Chondrocyte (in vitro differentiated cells): ENCODE data around the gene CD47. TPM values are rescaled to one million over a fixed set of nuclear protein-coding genes. Genes with fewer than 3 reads are reported as not detected.
A peak's percentile ranks its signal among the peaks of the same experiment; 100 is the strongest.

Source experiments
- DNase-seq: peaks from one replicate; pipeline ENCODE4 v3.0.0; 2021; ENCODE audit warnings: mixed read lengths, low spot score
- H3K27ac Mint-ChIP-seq: one replicate; pipeline ENCODE4 v1.8.0; 2021; ENCODE audit warnings: mild to moderate bottlenecking, moderate library complexity, mixed read lengths; ENCODE audit not compliant: unreplicated experiment
- H3K27me3 Mint-ChIP-seq: 2 replicates; pipeline ENCODE4 v1.8.0; 2021; ENCODE audit warnings: low read depth, mixed read lengths
- H3K36me3 Mint-ChIP-seq: 2 replicates; pipeline ENCODE4 v1.8.0; 2021; ENCODE audit warnings: low read depth, mixed read lengths
- H3K4me1 Mint-ChIP-seq: 2 replicates; pipeline ENCODE4 v1.8.0; 2021; ENCODE audit warnings: low read depth, mild to moderate bottlenecking, mixed read lengths
- H3K4me3 Mint-ChIP-seq: one replicate; pipeline ENCODE4 v1.8.0; 2021; ENCODE audit warnings: mild to moderate bottlenecking, moderate library complexity, mixed read lengths; ENCODE audit not compliant: unreplicated experiment
- H3K9me3 Mint-ChIP-seq: 2 replicates; pipeline ENCODE4 v1.8.0; 2021; ENCODE audit warnings: low read depth, mixed read lengths
- CTCF ChIP-seq: fragments of 200-600 bp; sonication (generic); IDR thresholded peaks from 2 replicates; pipeline ENCODE4 v1.5.0; 2021; ENCODE audit warnings: antibody characterized with exemption, mild to moderate bottlenecking, moderate library complexity
- total RNA-seq: library from RNA; stranded (reverse); gene quantifications from 3 replicates; pipeline ENCODE4 v1.2.1, GENCODE V29; 2021

The CD47 gene
- total RNA-seq, 1 donor from 2014 or later, result 43.1 TPM

- no peak overlapping the region for H3K4me3 Mint-ChIP-seq
- TF ChIP-seq CTCF, result no peak
Observed at GRCh38 chr3:108025177-108025576, 65.7 kb downstream of the CD47 start.

GRCh38 chr3:108024146-108024850 lies 66.5 kb downstream of the CD47 start:
- H3K4me3 Mint-ChIP-seq, result no peak overlapping the region
- no peaks in the 10 kb centered on the region for H3K36me3 Mint-ChIP-seq
- H3K9me3 Mint-ChIP-seq, result no peaks in the 10 kb centered on the region
- no peak overlapping the region for H3K27ac Mint-ChIP-seq
- DNase-seq, result no peak
- H3K4me1 Mint-ChIP-seq, result peaks cover 10% of the 10 kb centered on the region
- H3K27me3 Mint-ChIP-seq, result no peaks in the 10 kb centered on the region
- TF ChIP-seq CTCF, result peak; percentile 23

More at GRCh38 chr3:108025177-108025576, 65.7 kb downstream of the CD47 start:
- no peaks in the 10 kb centered on the region for H3K9me3 Mint-ChIP-seq
- no peak overlapping the region for H3K27ac Mint-ChIP-seq
- no peaks in the 10 kb centered on the region for H3K27me3 Mint-ChIP-seq
- H3K4me1 Mint-ChIP-seq, result peaks cover 14% of the 10 kb centered on the region
- no peak for DNase-seq
- no peaks in the 10 kb centered on the region for H3K36me3 Mint-ChIP-seq

GRCh38 chr3:108022256-108023150 lies 68.3 kb downstream of the CD47 start:
- TF ChIP-seq CTCF, result no peak
- Mint-ChIP-seq H3K27me3 (no peaks in the 10 kb centered on the region), H3K27ac (no peak overlapping the region), H3K4me1 (peaks cover 10% of the 10 kb centered on the region), H3K4me3 (no peak overlapping the region), H3K36me3 (no peaks in the 10 kb centered on the region), H3K9me3 (no peaks in the 10 kb centered on the region)
- no peak for DNase-seq

- peaks cover 1% of the 10 kb centered on the region for H3K27me3 Mint-ChIP-seq
- H3K36me3 Mint-ChIP-seq, result no peaks in the 10 kb centered on the region
- peaks cover 10% of the 10 kb centered on the region for H3K4me1 Mint-ChIP-seq
- no peak for DNase-seq
- H3K27ac Mint-ChIP-seq, result no peak overlapping the region
- peaks cover 2% of the 10 kb centered on the region for H3K9me3 Mint-ChIP-seq
- H3K4me3 Mint-ChIP-seq, result no peak overlapping the region
- TF ChIP-seq CTCF, result no peak
Observed at GRCh38 chr3:108021533-108021932, 69.3 kb downstream of the CD47 start.

GRCh38 chr3:108021131-108021530 lies 69.7 kb downstream of the CD47 start:
- Mint-ChIP-seq H3K9me3 (peaks cover 3% of the 10 kb centered on the region), H3K27me3 (peaks cover 1% of the 10 kb centered on the region)

More at GRCh38 chr3:108021131-108021530, 69.7 kb downstream of the CD47 start:
- DNase-seq, result no peak
- no peaks in the 10 kb centered on the region for H3K36me3 Mint-ChIP-seq
- H3K4me1 Mint-ChIP-seq, result peaks cover 10% of the 10 kb centered on the region
- H3K27ac Mint-ChIP-seq, result no peak overlapping the region
- H3K4me3 Mint-ChIP-seq, result no peak overlapping the region
- no peak for TF ChIP-seq CTCF
